Brain microvascular endothelial cell (primary cell): Measurements from ENCODE around the gene GID8.

ENCODE experiments used
- DNase-seq: peaks from one replicate; pipeline ENCODE4 v3.0.0-alpha.2; 2020
- H3K27ac ChIP-seq: fragments of 250-450 bp; sonication (Bioruptor Pico); 2 replicates; pipeline ENCODE4 v1.5.1; 2020; ENCODE audit warnings: mild to moderate bottlenecking, moderate library complexity
- H3K27me3 ChIP-seq: fragments of 250-450 bp; sonication (Bioruptor Pico); replicated peaks from 2 replicates; pipeline ENCODE4 v1.5.1; 2020; ENCODE audit warnings: mild to moderate bottlenecking
- H3K36me3 ChIP-seq: fragments of 250-450 bp; sonication (Bioruptor Pico); replicated peaks from 2 replicates; pipeline ENCODE4 v1.5.1; 2020; ENCODE audit warnings: mild to moderate bottlenecking
- H3K4me3 ChIP-seq: 2 replicates; pipeline ENCODE4 v1.5.1; 2011; ENCODE audit warnings: low read depth, mild to moderate bottlenecking, control low read depth, low read length, moderate library complexity
- in situ Hi-C: cut with HindIII; loops from 2 replicates; pipeline ENCODE4 v1.10.0; 2017; ENCODE audit warnings: low sequenced_read_pairs, low pct_ligation_motif_present
- TF ChIP-seq, protein P1 (sequence below): IDR thresholded peaks from 2 replicates; pipeline ENCODE4 v1.5.1; 2011; ENCODE audit warnings: low read depth, mild to moderate bottlenecking, moderate library complexity, low read length, control low read depth, inconsistent platforms; ENCODE audit errors: missing control alignments

The GID8 gene

DNA sequence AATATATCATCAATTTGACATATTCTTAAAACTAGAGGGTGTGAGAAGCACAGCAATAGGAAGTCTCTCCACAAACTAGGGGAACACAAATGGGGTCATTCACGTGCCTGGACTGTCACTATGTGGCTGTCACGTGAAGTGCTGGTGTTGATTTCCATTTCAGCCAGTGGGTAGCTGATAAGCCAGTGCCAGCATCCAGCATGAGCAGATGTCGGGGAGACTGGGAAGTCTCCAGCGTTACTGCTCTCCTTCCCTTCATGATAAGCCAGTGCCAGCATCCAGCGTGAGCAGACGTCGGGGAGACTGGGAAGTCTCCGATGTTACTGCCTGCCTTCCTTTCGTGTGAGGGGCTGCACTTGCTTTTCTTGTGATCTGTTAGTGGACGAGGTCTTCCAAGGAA, 9.0 kb downstream of the GID8 start:
- Histone ChIP-seq H3K27me3 (no peaks in the 10 kb centered on the region), H3K36me3 (peaks cover 55% of the 10 kb centered on the region), H3K4me3 (no peak overlapping the region), H3K27ac (no peak overlapping the region)
- in situ Hi-C loops: no loop called here
- TF ChIP-seq, protein P1, sequence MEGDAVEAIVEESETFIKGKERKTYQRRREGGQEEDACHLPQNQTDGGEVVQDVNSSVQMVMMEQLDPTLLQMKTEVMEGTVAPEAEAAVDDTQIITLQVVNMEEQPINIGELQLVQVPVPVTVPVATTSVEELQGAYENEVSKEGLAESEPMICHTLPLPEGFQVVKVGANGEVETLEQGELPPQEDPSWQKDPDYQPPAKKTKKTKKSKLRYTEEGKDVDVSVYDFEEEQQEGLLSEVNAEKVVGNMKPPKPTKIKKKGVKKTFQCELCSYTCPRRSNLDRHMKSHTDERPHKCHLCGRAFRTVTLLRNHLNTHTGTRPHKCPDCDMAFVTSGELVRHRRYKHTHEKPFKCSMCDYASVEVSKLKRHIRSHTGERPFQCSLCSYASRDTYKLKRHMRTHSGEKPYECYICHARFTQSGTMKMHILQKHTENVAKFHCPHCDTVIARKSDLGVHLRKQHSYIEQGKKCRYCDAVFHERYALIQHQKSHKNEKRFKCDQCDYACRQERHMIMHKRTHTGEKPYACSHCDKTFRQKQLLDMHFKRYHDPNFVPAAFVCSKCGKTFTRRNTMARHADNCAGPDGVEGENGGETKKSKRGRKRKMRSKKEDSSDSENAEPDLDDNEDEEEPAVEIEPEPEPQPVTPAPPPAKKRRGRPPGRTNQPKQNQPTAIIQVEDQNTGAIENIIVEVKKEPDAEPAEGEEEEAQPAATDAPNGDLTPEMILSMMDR: no peak
- no peak for DNase-seq

DNA sequence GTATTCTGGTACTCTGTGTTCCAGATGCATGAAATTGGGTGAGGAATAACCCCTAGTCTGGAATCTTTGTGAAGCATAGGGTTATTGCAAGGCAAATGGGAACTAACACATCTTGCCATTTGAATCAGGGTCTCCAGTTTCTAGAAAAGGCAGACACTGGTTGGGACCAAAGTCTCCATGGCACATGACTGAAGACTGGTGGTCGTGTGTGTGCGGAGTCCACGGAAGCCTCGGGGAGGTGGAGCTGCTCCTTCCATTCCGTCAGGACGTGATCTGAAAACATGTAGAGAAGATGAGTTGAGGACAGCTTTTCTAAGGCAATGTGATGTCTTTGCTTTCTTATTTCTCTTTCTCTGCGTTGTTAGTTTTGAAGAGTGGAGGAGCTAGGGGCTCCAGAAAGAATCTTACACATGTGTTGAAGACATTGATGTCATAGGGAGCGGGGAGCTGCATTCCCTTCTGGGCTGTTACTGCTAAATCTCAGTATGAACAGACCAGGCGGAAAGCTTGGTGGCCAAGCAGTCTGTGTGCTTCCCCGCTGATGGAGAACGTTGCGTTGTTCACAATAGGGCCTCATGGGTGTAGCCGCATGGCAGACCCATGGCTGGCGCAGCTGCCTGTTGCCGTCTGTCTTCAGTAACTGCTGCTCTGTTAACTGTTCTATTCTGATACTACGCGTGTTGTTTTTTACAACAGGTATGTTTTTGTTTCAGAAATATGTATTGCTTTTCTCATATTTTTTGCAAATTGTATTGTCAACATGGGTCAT, 9.8 kb downstream of the GID8 start:
- DNase-seq: no peak
- H3K4me3 ChIP-seq: no peak overlapping the region
- peaks cover 55% of the 10 kb centered on the region for H3K36me3 ChIP-seq
- H3K27me3 ChIP-seq: no peaks in the 10 kb centered on the region
- TF ChIP-seq, protein P1: no peak
- in situ Hi-C loops: no loop called here
- no peak overlapping the region for H3K27ac ChIP-seq

DNA sequence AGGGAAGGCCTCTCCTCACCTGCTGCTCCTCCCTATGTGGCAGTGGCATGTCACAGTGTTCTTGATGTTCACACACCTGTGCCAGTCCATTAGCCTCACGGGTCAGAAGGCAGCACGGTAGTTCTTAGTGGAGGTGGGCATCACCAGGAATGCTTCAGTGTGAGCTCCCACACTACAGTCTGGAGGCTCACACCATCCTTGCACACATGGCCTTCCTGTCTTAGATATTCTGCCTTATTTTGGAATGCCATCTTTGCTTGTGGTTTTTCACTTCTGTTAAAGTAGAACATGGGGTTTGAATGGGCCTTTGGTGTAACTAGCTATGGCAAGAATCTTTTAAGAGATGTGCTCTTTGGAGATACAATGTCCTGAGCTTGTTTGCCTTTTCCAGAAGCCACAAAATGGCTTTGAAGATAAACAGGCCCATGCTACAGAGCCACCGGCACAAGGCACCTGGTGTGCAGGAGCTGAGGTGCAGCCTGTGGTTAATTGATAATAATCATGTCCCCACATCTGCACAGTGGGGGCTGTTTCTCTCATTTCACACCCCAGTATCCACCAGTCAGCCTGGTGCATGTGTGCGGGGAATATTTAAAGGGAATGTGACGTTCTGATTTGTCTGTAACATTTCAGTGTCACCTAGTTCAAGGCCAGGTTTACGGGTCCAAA, 11.3 kb downstream of the GID8 start:
- TF ChIP-seq, protein P1: no peak
- H3K4me3 ChIP-seq: no peak overlapping the region
- in situ Hi-C loops: no loop called here
- no peaks in the 10 kb centered on the region for H3K27me3 ChIP-seq
- H3K27ac ChIP-seq: no peak overlapping the region
- peaks cover 45% of the 10 kb centered on the region for H3K36me3 ChIP-seq
- no peak for DNase-seq

DNA sequence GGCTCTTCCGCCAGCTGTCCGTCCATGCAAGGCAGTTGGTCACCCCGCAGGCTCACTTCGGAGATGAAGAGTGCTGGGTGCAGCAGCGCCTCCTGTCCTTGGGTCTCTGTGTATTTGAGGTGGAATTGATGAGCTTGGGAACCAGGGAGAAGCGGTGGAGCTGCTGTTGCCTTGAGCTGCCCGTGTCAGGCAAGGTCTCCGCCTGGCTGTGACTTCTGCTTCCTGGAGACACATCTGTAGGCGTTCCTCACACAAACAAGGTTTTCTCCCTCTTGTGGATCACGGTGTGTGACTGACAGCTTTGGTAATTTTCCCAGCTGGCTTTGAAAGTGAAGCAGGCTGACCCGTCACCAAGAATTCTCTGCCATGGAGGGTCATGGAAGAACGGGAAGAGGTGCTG, 12.0 kb downstream of the GID8 start:
- Histone ChIP-seq H3K27ac (no peak overlapping the region), H3K27me3 (no peaks in the 10 kb centered on the region), H3K36me3 (peaks cover 39% of the 10 kb centered on the region), H3K4me3 (no peak overlapping the region)
- in situ Hi-C loops: no loop called here
- TF ChIP-seq, protein P1: no peak
- no peak for DNase-seq

DNA sequence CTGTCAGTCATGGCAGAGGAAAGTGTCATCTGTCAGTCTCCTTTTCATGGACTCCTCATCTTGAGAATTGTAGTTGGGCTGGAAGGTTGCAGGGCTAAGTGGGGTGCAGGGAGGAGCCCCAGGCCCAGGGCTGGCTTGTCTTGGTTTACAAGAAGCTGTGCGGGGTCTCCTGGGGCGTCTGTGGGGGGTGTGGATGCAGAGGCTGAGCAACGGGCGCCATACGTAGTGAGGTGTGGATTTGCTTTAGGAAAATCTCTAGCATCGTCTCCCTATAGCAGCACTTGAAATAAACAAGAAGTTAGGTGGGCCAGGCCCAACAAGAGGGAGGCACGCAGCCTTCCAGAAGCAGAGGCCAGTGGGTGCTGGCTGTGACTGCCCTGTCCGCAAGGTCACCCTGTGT, 12.8 kb downstream of the GID8 start:
- no peaks in the 10 kb centered on the region for H3K27me3 ChIP-seq
- TF ChIP-seq, protein P1: no peak
- no peak for DNase-seq
- in situ Hi-C loops: no loop called here
- H3K36me3 ChIP-seq: peaks cover 31% of the 10 kb centered on the region
- H3K4me3 ChIP-seq: no peak overlapping the region
- H3K27ac ChIP-seq: no peak overlapping the region
